CD4-positive, alpha-beta memory T cell (primary cell): ENCODE results near the gene G6PD. TPM values are rescaled to one million over a fixed set of nuclear protein-coding genes. Genes with fewer than 3 reads are reported as not detected.

Experiments used
- CTCF ChIA-PET: fragments of 350-600 bp; sonication (Branson Sonifier 250); formaldehyde crosslinking; loops from one replicate; lab custom pipeline; 2021; ENCODE audit warnings: inconsistent platforms; ENCODE audit not compliant: partially characterized antibody; lab: Charles Lee
- POLR2A ChIA-PET: fragments of 350-600 bp; sonication (Branson Sonifier 250); formaldehyde crosslinking; loops from one replicate; lab custom pipeline; 2021; ENCODE audit not compliant: partially characterized antibody; lab: Charles Lee
- DNase-seq, 5 donors: peaks; one replicate each; pipeline versions ENCODE4 v3.0.0 to v3.0.0-alpha.2; 2020 to 2022; ENCODE audit warnings: mixed read lengths in 1 of 5
- H3K27ac ChIP-seq: one replicate; pipeline ENCODE4 v1.7.0; 2013; ENCODE audit warnings: low read depth, low read length
- H3K27me3 ChIP-seq: 2 replicates; pipeline ENCODE4 v1.7.0; 2013; ENCODE audit warnings: mild to moderate bottlenecking, low read length, moderate library complexity; ENCODE audit not compliant: insufficient read depth
- H3K36me3 ChIP-seq: 2 replicates; pipeline ENCODE4 v1.7.0; 2013; ENCODE audit warnings: mild to moderate bottlenecking, low read length, moderate library complexity; ENCODE audit not compliant: insufficient read depth
- H3K4me1 ChIP-seq: 2 replicates; pipeline ENCODE4 v1.7.0; 2013; ENCODE audit warnings: mild to moderate bottlenecking, low read length, moderate library complexity; ENCODE audit not compliant: insufficient read depth
- H3K4me3 ChIP-seq, 2 donors: one replicate each; pipeline ENCODE4 v1.7.0; 2013; ENCODE audit warnings: low read length in 2 of 2, mild to moderate bottlenecking in 1 of 2
- H3K9me3 ChIP-seq, 2 donors: one replicate each; pipeline ENCODE4 v1.7.0; 2013; ENCODE audit warnings: low read length in 2 of 2, control low read depth in 1 of 2; ENCODE audit not compliant: control insufficient read depth in 1 of 2
- H3K27ac Mint-ChIP-seq, 7 donors: one replicate each; pipeline ENCODE4 v1.8.0; 2020 to 2021; ENCODE audit warnings: mixed read lengths in 7 of 7, mild to moderate bottlenecking in 6 of 7, inconsistent platforms in 3 of 7, moderate library complexity in 3 of 7
- H3K27me3 Mint-ChIP-seq, 2 donors: one replicate each; pipeline ENCODE4 v1.8.0; 2020 to 2021; ENCODE audit warnings: mixed read lengths in 2 of 2
- H3K36me3 Mint-ChIP-seq, 2 donors: one replicate each; pipeline ENCODE4 v1.8.0; 2020 to 2021; ENCODE audit warnings: mixed read lengths in 2 of 2, inconsistent platforms in 1 of 2, mild to moderate bottlenecking in 1 of 2
- H3K4me1 Mint-ChIP-seq, 4 donors: one replicate each; pipeline ENCODE4 v1.8.0; 2020 to 2021; ENCODE audit warnings: mixed read lengths in 4 of 4, mild to moderate bottlenecking in 1 of 4
- H3K4me3 Mint-ChIP-seq, 8 donors: one replicate each; pipeline ENCODE4 v1.8.0; 2020 to 2021; ENCODE audit warnings: mixed read lengths in 8 of 8, mild to moderate bottlenecking in 7 of 8, moderate library complexity in 6 of 8, inconsistent platforms in 3 of 8
- H3K9me3 Mint-ChIP-seq, 8 donors: one replicate each; pipeline ENCODE4 v1.8.0; 2020 to 2021; ENCODE audit warnings: mixed read lengths in 8 of 8, mild to moderate bottlenecking in 5 of 8, inconsistent platforms in 3 of 8, moderate library complexity in 1 of 8
- intact Hi-C: fragments of 100-400 bp; cut with micrococcal nuclease; formaldehyde crosslinking; loops from one replicate; pipeline ENCODE4 v1.15.1; 2023
- polyA plus RNA-seq, 2 donors: library from polyadenylated mRNA; unstranded; fragments of 300-500 nt; fragmentation: Illumina TruSeq; gene quantifications; one replicate each; pipeline ENCODE4 v1.2.3, GENCODE V29; 2021
- total RNA-seq, 2 experiments: library from RNA; stranded (reverse); gene quantifications; one replicate each; pipeline ENCODE4 v1.2.3, GENCODE V29; 2021

G6PD gene
- total and polyA plus RNA-seq, 4 experiments from 2014 or later: 1.7 to 46.0 (median 24.6) TPM

- no peaks in the 10 kb centered on the region for H3K36me3 ChIP-seq
- H3K4me3 ChIP-seq: no peak overlapping the region
- Mint-ChIP-seq H3K36me3 (peaks cover 0 to 7% of the 10 kb centered on the region in 2 donors), H3K27me3 (no peaks in the 10 kb centered on the region), H3K4me3 (peak overlapping the region in 5 of 8 donors; percentile 12 to 73 (median 50)), H3K9me3 (no peaks in the 10 kb centered on the region), H3K4me1 (peaks cover 2 to 42% (median 11%) of the 10 kb centered on the region in 4 donors), H3K27ac (peak overlapping the region in 1 of 7 donors; percentile 27)
- ChIA-PET POLR2A (interaction anchor here (1.0 to 8.9 kb wide), 7 partner anchors 26 to 690 kb away, joined by 3 to 111 read pairs (median 7); partner anchors contain the start of genes FAM3A, IDH3G, PLXNA3 and RPL10), CTCF (interaction anchor here (3.4 kb wide), 1 partner anchor 43 kb away, joined by 10 read pairs; no protein-coding TSS in a partner anchor)
- intact Hi-C loops: no loop called here
- no peak for DNase-seq
- no peak overlapping the region for H3K27ac ChIP-seq
- H3K27me3 ChIP-seq: no peaks in the 10 kb centered on the region
- H3K4me1 ChIP-seq: peaks cover 45% of the 10 kb centered on the region
- H3K9me3 ChIP-seq: no peaks in the 10 kb centered on the region
Measured at GRCh38 chrX:154484255-154485149, 62.1 kb downstream of the G6PD start.

GRCh38 chrX:154483325-154483724 is 63.3 kb downstream of the G6PD start:
- H3K9me3 Mint-ChIP-seq: no peaks in the 10 kb centered on the region
- H3K36me3 Mint-ChIP-seq: peaks cover 0 to 5% of the 10 kb centered on the region in 2 donors
- peaks cover 39% of the 10 kb centered on the region for H3K4me1 ChIP-seq
- H3K4me3 Mint-ChIP-seq: peak overlapping the region in 2 of 8 donors; percentile 9 to 48
- no peaks in the 10 kb centered on the region for H3K27me3 Mint-ChIP-seq
- CTCF ChIA-PET: no interaction called here
- peak overlapping the region in 1 of 7 donors; percentile 6 for H3K27ac Mint-ChIP-seq
- intact Hi-C loops: no loop called here
- H3K27ac ChIP-seq: no peak overlapping the region
- POLR2A ChIA-PET: interaction anchor here (1.0 to 8.9 kb wide), 4 partner anchors 25 to 689 kb away, joined by 3 to 111 read pairs (median 20); partner anchors contain the start of genes IDH3G, PLXNA3, RPL10 and SSR4
- no peaks in the 10 kb centered on the region for H3K9me3 ChIP-seq
- H3K4me1 Mint-ChIP-seq: peaks cover 4 to 35% (median 12%) of the 10 kb centered on the region in 4 donors
- no peak for DNase-seq
- no peaks in the 10 kb centered on the region for H3K36me3 ChIP-seq
- H3K27me3 ChIP-seq: no peaks in the 10 kb centered on the region
- H3K4me3 ChIP-seq: no peak overlapping the region

DNA sequence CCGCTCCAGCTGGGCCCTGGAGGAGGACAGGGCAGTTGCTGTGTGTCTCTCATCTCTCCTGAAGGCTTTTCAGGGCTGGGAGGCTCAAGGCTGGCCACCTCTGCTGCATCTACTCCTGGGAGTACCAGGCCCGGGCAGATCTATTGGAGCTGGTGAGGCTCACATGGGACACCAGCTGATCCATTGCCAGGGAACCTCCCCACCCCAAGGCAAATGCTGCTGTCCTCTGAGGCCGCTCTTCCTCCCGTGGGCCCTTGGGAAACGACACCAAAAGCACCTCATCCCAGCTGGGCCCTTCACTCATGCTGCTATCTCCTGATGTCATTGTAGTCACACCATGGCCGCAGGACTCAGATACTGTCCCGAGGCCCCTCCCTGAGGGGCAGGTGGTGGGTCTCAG is 63.9 kb downstream of the G6PD start:
- H3K27me3 ChIP-seq: no peaks in the 10 kb centered on the region
- DNase-seq: no peak
- H3K4me1 Mint-ChIP-seq: peaks cover 5 to 30% (median 8%) of the 10 kb centered on the region in 4 donors
- ChIA-PET POLR2A (interaction anchor here (1.5 to 8.9 kb wide), 2 partner anchors 43 to 84 kb away, joined by 3 to 111 read pairs; partner anchors contain the start of gene RPL10), CTCF (no interaction called here)
- no peaks in the 10 kb centered on the region for H3K9me3 ChIP-seq
- no peak overlapping the region for H3K27ac ChIP-seq
- no peak overlapping the region for H3K4me3 Mint-ChIP-seq
- H3K4me3 ChIP-seq: no peak overlapping the region
- peak overlapping the region in 1 of 7 donors; percentile 89 for H3K27ac Mint-ChIP-seq
- H3K36me3 ChIP-seq: no peaks in the 10 kb centered on the region
- intact Hi-C loops: no loop called here
- no peaks in the 10 kb centered on the region for H3K9me3 Mint-ChIP-seq
- peaks cover 0 to 5% of the 10 kb centered on the region in 2 donors for H3K36me3 Mint-ChIP-seq
- peaks cover 39% of the 10 kb centered on the region for H3K4me1 ChIP-seq
- H3K27me3 Mint-ChIP-seq: no peaks in the 10 kb centered on the region

GRCh38 chrX:154481911-154482601 is 64.6 kb downstream of the G6PD start:
- no peak overlapping the region for H3K4me3 ChIP-seq
- intact Hi-C loops: no loop called here
- H3K27me3 ChIP-seq: no peaks in the 10 kb centered on the region
- DNase-seq: no peak
- Mint-ChIP-seq H3K4me3 (peak overlapping the region in 1 of 8 donors; percentile 24), H3K9me3 (no peaks in the 10 kb centered on the region), H3K27me3 (no peaks in the 10 kb centered on the region), H3K4me1 (peaks cover 5 to 28% (median 11%) of the 10 kb centered on the region in 4 donors), H3K36me3 (peaks cover 0 to 4% of the 10 kb centered on the region in 2 donors), H3K27ac (peak overlapping the region in 2 of 7 donors; percentile 15 to 89)
- no peaks in the 10 kb centered on the region for H3K9me3 ChIP-seq
- CTCF ChIA-PET: interaction anchor here (1.2 kb wide), 1 partner anchor 45 kb away, joined by 3 read pairs; no protein-coding TSS in a partner anchor
- H3K4me1 ChIP-seq: peaks cover 40% of the 10 kb centered on the region
- no peaks in the 10 kb centered on the region for H3K36me3 ChIP-seq
- POLR2A ChIA-PET: interaction anchor here (1.5 to 1.6 kb wide), 2 partner anchors 35 to 42 kb away, joined by 3 to 5 read pairs; partner anchors contain the start of gene FAM3A
- no peak overlapping the region for H3K27ac ChIP-seq

Other genes starting within 250 kb of the G6PD start
- 100 to 1,000 TPM; 839 to 871 TPM for gene FLNA, start 172.2 kb downstream of the G6PD start, total RNA-seq
- 100 to 1,000 TPM in 1 of 2 donors, 10 to 100 TPM in 1; 87.4 to 683 TPM for gene FLNA, start 172.2 kb downstream of the G6PD start, polyA plus RNA-seq
- gene EMD, start 167.6 kb downstream of the G6PD start, total RNA-seq: 10 to 100 TPM; 84.3 to 88.7 TPM
- gene EMD, start 167.6 kb downstream of the G6PD start, polyA plus RNA-seq: 10 to 100 TPM; 30.3 to 38.2 TPM
- 1,000 to 10,000 TPM; 5,157 to 5,386 TPM for gene RPL10, start 148.5 kb downstream of the G6PD start, total RNA-seq
- gene RPL10, start 148.5 kb downstream of the G6PD start, polyA plus RNA-seq: 1,000 to 10,000 TPM; 4,018 to 5,740 TPM
- gene DNASE1L1, start 137.6 kb downstream of the G6PD start, total RNA-seq: 10 to 100 TPM; 25.3 to 26.3 TPM
- 10 to 100 TPM; 14.0 to 16.2 TPM for gene DNASE1L1, start 137.6 kb downstream of the G6PD start, polyA plus RNA-seq
- 100 to 1,000 TPM; 139 to 141 TPM for gene TAFAZZIN, start 135.3 kb downstream of the G6PD start, total RNA-seq
- gene TAFAZZIN, start 135.3 kb downstream of the G6PD start, polyA plus RNA-seq: 10 to 100 TPM; 47.3 to 48.2 TPM
- 10 to 100 TPM; 60.4 to 62.6 TPM for gene ATP6AP1, start 118.2 kb downstream of the G6PD start, total RNA-seq
- gene ATP6AP1, start 118.2 kb downstream of the G6PD start, polyA plus RNA-seq: 100 to 1,000 TPM; 114 to 149 TPM
- 100 to 1,000 TPM; 212 to 220 TPM for gene GDI1, start 109.7 kb downstream of the G6PD start, total RNA-seq
- 10 to 100 TPM; 48.2 to 63.9 TPM for gene GDI1, start 109.7 kb downstream of the G6PD start, polyA plus RNA-seq
- gene FAM50A, start 102.7 kb downstream of the G6PD start, total RNA-seq: 10 to 100 TPM; 65.2 to 70.3 TPM
- 10 to 100 TPM; 35.6 to 68.1 TPM for gene FAM50A, start 102.7 kb downstream of the G6PD start, polyA plus RNA-seq
- 10 to 100 TPM; 78.8 to 90.3 TPM for gene PLXNA3, start 88.6 kb downstream of the G6PD start, total RNA-seq
- gene PLXNA3, start 88.6 kb downstream of the G6PD start, polyA plus RNA-seq: 1 to 10 TPM in 1 of 2 donors, under 1 TPM in 1; 0.29 to 1.2 TPM
- gene LAGE3, start 67.6 kb downstream of the G6PD start, total RNA-seq: 10 to 100 TPM; 18.5 to 19.3 TPM
- gene LAGE3, start 67.6 kb downstream of the G6PD start, polyA plus RNA-seq: 10 to 100 TPM; 46.0 to 58.0 TPM
- 10 to 100 TPM; 33.2 to 41.3 TPM for gene UBL4A, start 60.2 kb downstream of the G6PD start, total RNA-seq
- gene UBL4A, start 60.2 kb downstream of the G6PD start, polyA plus RNA-seq: 10 to 100 TPM; 56.9 to 66.8 TPM
- 10 to 100 TPM; 22.5 to 23.7 TPM for gene SLC10A3, start 56.2 kb downstream of the G6PD start, total RNA-seq
- 10 to 100 TPM; 61.4 to 62.3 TPM for gene SLC10A3, start 56.2 kb downstream of the G6PD start, polyA plus RNA-seq
- 10 to 100 TPM; 51.0 to 51.8 TPM for gene FAM3A, start 30.6 kb downstream of the G6PD start, total RNA-seq
- gene FAM3A, start 30.6 kb downstream of the G6PD start, polyA plus RNA-seq: 10 to 100 TPM; 18.4 to 20.2 TPM
- 10 to 100 TPM; 44.4 to 44.7 TPM for gene IKBKG, start 774 bp upstream of the G6PD start, total RNA-seq
- gene IKBKG, start 774 bp upstream of the G6PD start, polyA plus RNA-seq: 10 to 100 TPM; 28.2 to 34.6 TPM
- gene CTAG1A, start 38.3 kb upstream of the G6PD start, total RNA-seq: not detected
- not detected for gene CTAG1A, start 38.3 kb upstream of the G6PD start, polyA plus RNA-seq
- gene CTAG1B, start 72.4 kb upstream of the G6PD start, total RNA-seq: not detected
- not detected for gene CTAG1B, start 72.4 kb upstream of the G6PD start, polyA plus RNA-seq
- not detected for gene CTAG2, start 106.7 kb upstream of the G6PD start, total RNA-seq
- not detected for gene CTAG2, start 106.7 kb upstream of the G6PD start, polyA plus RNA-seq
- 10 to 100 TPM; 14.9 to 15.6 TPM for gene GAB3, start 204.2 kb upstream of the G6PD start, total RNA-seq
- gene GAB3, start 204.2 kb upstream of the G6PD start, polyA plus RNA-seq: 1 to 10 TPM; 3.2 to 5.6 TPM
- gene DKC1, start 216.0 kb upstream of the G6PD start, total RNA-seq: 10 to 100 TPM; 60.0 to 63.9 TPM
- 10 to 100 TPM; 30.4 to 41.4 TPM for gene DKC1, start 216.0 kb upstream of the G6PD start, polyA plus RNA-seq